ENCODE data around the gene LRCH3.
A peak's percentile ranks its signal among the peaks of the same experiment; 100 is the strongest.
"Not testable (repeated sequence)": the region's sequence is repeated elsewhere in the genome, so short reads cannot be mapped to it uniquely, and the experiment has no call there.

Gene LRCH3

GRCh38 chr3:197887430-197888053 lies 96.5 kb downstream of the LRCH3 start:
- not testable (repeated sequence) for H3K9me3 ChIP-seq (ENCODE audit: control insufficient read depth, low read length); H2BK5ac ChIP-seq (ENCODE audit: low read depth, low read length, poor library complexity, severe bottlenecking); H3K23ac ChIP-seq (ENCODE audit: low read length in 2 of 2); H2AFZ ChIP-seq (ENCODE audit: low read depth, low read length); H3K27ac ChIP-seq (ENCODE audit: low read length, poor library complexity, severe bottlenecking); H2AK5ac ChIP-seq (ENCODE audit: low read length, severe bottlenecking); H3K9ac ChIP-seq (ENCODE audit: low read length); H3K27me3 ChIP-seq (ENCODE audit: control insufficient read depth in 1 of 2, insufficient read depth in 1 of 2, low read length in 2 of 2); H3K79me1 ChIP-seq (replicated peaks; ENCODE audit: low read length, poor library complexity, severe bottlenecking); H3K4ac ChIP-seq (ENCODE audit: low read depth in 1 of 2, low read length in 2 of 2); H3K4me1 ChIP-seq (ENCODE audit: control insufficient read depth, insufficient read depth, low read depth, low read length); H4K91ac ChIP-seq (ENCODE audit: low read length); H4K8ac ChIP-seq (ENCODE audit: low read length); H2BK120ac ChIP-seq (ENCODE audit: low read depth, low read length); H3K14ac ChIP-seq (ENCODE audit: low read length in 2 of 2); H3K4me2 ChIP-seq (ENCODE audit: low read length, poor library complexity, severe bottlenecking); H2BK12ac ChIP-seq (ENCODE audit: low read length in 2 of 2); H3K18ac ChIP-seq (ENCODE audit: low read depth in 1 of 2, low read length in 2 of 2); H2BK15ac ChIP-seq (ENCODE audit: low read depth, poor library complexity, severe bottlenecking); H3K4me3 ChIP-seq (ENCODE audit: insufficient read depth in 1 of 2, low read depth in 1 of 2, low read length in 2 of 2); DNase-seq
- 71% methylated on average over 4 of the region's 5 CpGs for WGBS
- H3K36me3 ChIP-seq (ENCODE audit: control insufficient read depth in 1 of 2, insufficient read depth in 2 of 2, low read depth in 1 of 2, low read length in 2 of 2): peaks cover 17 to 43% of the 10 kb centered on the region in 2 experiments

- Histone ChIP-seq H3K27ac (ENCODE audit: low read length, poor library complexity, severe bottlenecking) (no peak overlapping the region), H3K4me2 (ENCODE audit: low read length, poor library complexity, severe bottlenecking) (no peak overlapping the region), H4K8ac (ENCODE audit: low read length) (no peak overlapping the region), H2BK12ac (ENCODE audit: low read length in 2 of 2) (no peak overlapping the region), H3K36me3 (ENCODE audit: control insufficient read depth in 1 of 2, insufficient read depth in 2 of 2, low read depth in 1 of 2, low read length in 2 of 2) (peaks cover 15 to 33% of the 10 kb centered on the region in 2 experiments), H3K9ac (ENCODE audit: low read length) (no peak overlapping the region), H3K4me1 (ENCODE audit: control insufficient read depth, insufficient read depth, low read depth, low read length) (no peaks in the 10 kb centered on the region), H4K91ac (ENCODE audit: low read length) (no peak overlapping the region), H3K4ac (ENCODE audit: low read depth in 1 of 2, low read length in 2 of 2) (no peak overlapping the region), H3K14ac (ENCODE audit: low read length in 2 of 2) (no peak overlapping the region), H2BK120ac (ENCODE audit: low read depth, low read length) (no peak overlapping the region), H2AK5ac (ENCODE audit: low read length, severe bottlenecking) (no peak overlapping the region), H3K23ac (ENCODE audit: low read length in 2 of 2) (no peak overlapping the region), H3K18ac (ENCODE audit: low read depth in 1 of 2, low read length in 2 of 2) (no peak overlapping the region), H3K9me3 (ENCODE audit: control insufficient read depth, low read length) (no peaks in the 10 kb centered on the region), H3K27me3 (ENCODE audit: control insufficient read depth in 1 of 2, insufficient read depth in 1 of 2, low read length in 2 of 2) (no peaks in the 10 kb centered on the region), H2BK5ac (ENCODE audit: low read depth, low read length, poor library complexity, severe bottlenecking) (no peak overlapping the region), H2AFZ (ENCODE audit: low read depth, low read length) (no peak overlapping the region), H2BK15ac (ENCODE audit: low read depth, poor library complexity, severe bottlenecking) (no peak overlapping the region), H3K4me3 (ENCODE audit: insufficient read depth in 1 of 2, low read depth in 1 of 2, low read length in 2 of 2) (no peak overlapping the region), H3K79me1 (replicated peaks; ENCODE audit: low read length, poor library complexity, severe bottlenecking) (peaks cover under 1% of the 10 kb centered on the region)
- no peak for DNase-seq
- WGBS: 95% methylated on average over 1 of the region's 1 CpG
These were observed 97.5 kb downstream of the LRCH3 start for GRCh38 chr3:197888511-197888910.

GRCh38 chr3:197889204-197889930 lies 98.3 kb downstream of the LRCH3 start:
- Histone ChIP-seq H4K91ac (ENCODE audit: low read length) (peak overlapping the region; percentile 13), H2BK5ac (ENCODE audit: low read depth, low read length, poor library complexity, severe bottlenecking) (no peak overlapping the region), H3K18ac (ENCODE audit: low read depth in 1 of 2, low read length in 2 of 2) (no peak overlapping the region), H3K4ac (ENCODE audit: low read depth in 1 of 2, low read length in 2 of 2) (no peak overlapping the region), H3K36me3 (ENCODE audit: control insufficient read depth in 1 of 2, insufficient read depth in 2 of 2, low read depth in 1 of 2, low read length in 2 of 2) (peaks cover 7 to 27% of the 10 kb centered on the region in 2 experiments), H2BK15ac (ENCODE audit: low read depth, poor library complexity, severe bottlenecking) (no peak overlapping the region), H3K14ac (ENCODE audit: low read length in 2 of 2) (no peak overlapping the region), H3K4me2 (ENCODE audit: low read length, poor library complexity, severe bottlenecking) (no peak overlapping the region), H3K27me3 (ENCODE audit: control insufficient read depth in 1 of 2, insufficient read depth in 1 of 2, low read length in 2 of 2) (no peaks in the 10 kb centered on the region), H2BK12ac (ENCODE audit: low read length in 2 of 2) (no peak overlapping the region), H3K9me3 (ENCODE audit: control insufficient read depth, low read length) (no peaks in the 10 kb centered on the region), H2AK5ac (ENCODE audit: low read length, severe bottlenecking) (no peak overlapping the region), H3K23ac (ENCODE audit: low read length in 2 of 2) (no peak overlapping the region), H3K27ac (ENCODE audit: low read length, poor library complexity, severe bottlenecking) (no peak overlapping the region), H3K4me1 (ENCODE audit: control insufficient read depth, insufficient read depth, low read depth, low read length) (no peaks in the 10 kb centered on the region), H4K8ac (ENCODE audit: low read length) (peak overlapping the region; percentile 23), H3K9ac (ENCODE audit: low read length) (no peak overlapping the region), H3K79me1 (replicated peaks; ENCODE audit: low read length, poor library complexity, severe bottlenecking) (no peaks in the 10 kb centered on the region), H2AFZ (ENCODE audit: low read depth, low read length) (no peak overlapping the region), H3K4me3 (ENCODE audit: insufficient read depth in 1 of 2, low read depth in 1 of 2, low read length in 2 of 2) (no peak overlapping the region), H2BK120ac (ENCODE audit: low read depth, low read length) (no peak overlapping the region)
- WGBS: 91% methylated on average over 9 of the region's 9 CpGs
- no peak for DNase-seq

GRCh38 chr3:197890693-197891092 lies 99.6 kb downstream of the LRCH3 start:
- Histone ChIP-seq H4K8ac (ENCODE audit: low read length) (no peak overlapping the region), H2BK120ac (ENCODE audit: low read depth, low read length) (no peak overlapping the region), H3K4ac (ENCODE audit: low read depth in 1 of 2, low read length in 2 of 2) (no peak overlapping the region), H2AFZ (ENCODE audit: low read depth, low read length) (no peak overlapping the region), H3K23ac (ENCODE audit: low read length in 2 of 2) (no peak overlapping the region), H2BK15ac (ENCODE audit: low read depth, poor library complexity, severe bottlenecking) (no peak overlapping the region), H3K9me3 (ENCODE audit: control insufficient read depth, low read length) (no peaks in the 10 kb centered on the region), H2BK12ac (ENCODE audit: low read length in 2 of 2) (no peak overlapping the region), H3K27me3 (ENCODE audit: control insufficient read depth in 1 of 2, insufficient read depth in 1 of 2, low read length in 2 of 2) (no peaks in the 10 kb centered on the region), H3K4me3 (ENCODE audit: insufficient read depth in 1 of 2, low read depth in 1 of 2, low read length in 2 of 2) (no peak overlapping the region), H3K27ac (ENCODE audit: low read length, poor library complexity, severe bottlenecking) (no peak overlapping the region), H3K14ac (ENCODE audit: low read length in 2 of 2) (no peak overlapping the region), H3K4me1 (ENCODE audit: control insufficient read depth, insufficient read depth, low read depth, low read length) (no peaks in the 10 kb centered on the region), H2BK5ac (ENCODE audit: low read depth, low read length, poor library complexity, severe bottlenecking) (no peak overlapping the region), H3K79me1 (replicated peaks; ENCODE audit: low read length, poor library complexity, severe bottlenecking) (no peaks in the 10 kb centered on the region), H4K91ac (ENCODE audit: low read length) (no peak overlapping the region), H3K9ac (ENCODE audit: low read length) (no peak overlapping the region), H3K4me2 (ENCODE audit: low read length, poor library complexity, severe bottlenecking) (no peak overlapping the region), H3K18ac (ENCODE audit: low read depth in 1 of 2, low read length in 2 of 2) (no peak overlapping the region), H2AK5ac (ENCODE audit: low read length, severe bottlenecking) (no peak overlapping the region), H3K36me3 (ENCODE audit: control insufficient read depth in 1 of 2, insufficient read depth in 2 of 2, low read depth in 1 of 2, low read length in 2 of 2) (peaks cover 0 to 16% of the 10 kb centered on the region in 2 experiments)
- DNase-seq: no peak
- whole genome bisulfite sequencing: 94% methylated on average over 4 of the region's 4 CpGs
